H9 (cell line): Measurements from ENCODE around the gene CA9. TPM values are rescaled to one million over a fixed set of nuclear protein-coding genes. Genes with fewer than 3 reads are reported as not detected.

Experiments
- DNase-seq: peaks from one replicate; pipeline ENCODE4 v3.0.0-alpha.2; 2017
- H2AFZ ChIP-seq: one replicate; pipeline ENCODE4 v1.6.1; 2013; ENCODE audit warnings: mild to moderate bottlenecking, low read length, control low read depth, moderate library complexity
- H2AK5ac ChIP-seq: 2 replicates; pipeline ENCODE4 v1.6.1; 2013; ENCODE audit warnings: low read length, control low read depth, mixed read lengths; ENCODE audit not compliant: insufficient read length
- H2BK120ac ChIP-seq: one replicate; pipeline ENCODE4 v1.6.1; 2013; ENCODE audit warnings: low read depth, mild to moderate bottlenecking, low read length, control low read depth, inconsistent platforms; ENCODE audit not compliant: poor library complexity, severe bottlenecking
- H2BK12ac ChIP-seq: 2 replicates; pipeline ENCODE4 v1.6.1; 2013; ENCODE audit warnings: low read length, control low read depth, mixed read lengths, low read depth; ENCODE audit not compliant: insufficient read length
- H2BK15ac ChIP-seq: 2 replicates; pipeline ENCODE4 v1.6.1; 2013; ENCODE audit warnings: low read depth, low read length, control low read depth
- H2BK20ac ChIP-seq: one replicate; pipeline ENCODE4 v1.6.1; 2013; ENCODE audit warnings: low read depth, mild to moderate bottlenecking, low read length, control low read depth, inconsistent platforms; ENCODE audit not compliant: poor library complexity, severe bottlenecking
- H2BK5ac ChIP-seq: 2 replicates; pipeline ENCODE4 v1.6.1; 2013; ENCODE audit warnings: low read length, control low read depth, mixed read lengths; ENCODE audit not compliant: insufficient read length
- H3K14ac ChIP-seq: 2 replicates; pipeline ENCODE4 v1.6.1; 2013; ENCODE audit warnings: low read length, control low read depth; ENCODE audit not compliant: insufficient read depth
- H3K18ac ChIP-seq: 2 replicates; pipeline ENCODE4 v1.6.1; 2013; ENCODE audit warnings: low read depth, mild to moderate bottlenecking, mixed read lengths, low read length, control low read depth; ENCODE audit not compliant: insufficient read length
- H3K23ac ChIP-seq: 2 replicates; pipeline ENCODE4 v1.6.1; 2013; ENCODE audit warnings: low read length, control low read depth, mixed read lengths, low read depth; ENCODE audit not compliant: insufficient read length
- H3K23me2 ChIP-seq: 2 replicates; pipeline ENCODE4 v1.6.1; 2013; ENCODE audit warnings: low read depth, mild to moderate bottlenecking, mixed read lengths, low read length, control low read depth; ENCODE audit not compliant: insufficient read length, poor library complexity, severe bottlenecking
- H3K27ac ChIP-seq: 2 replicates; pipeline ENCODE4 v1.5.1; 2013; ENCODE audit warnings: low read length, control low read depth, mixed read lengths, low read depth; ENCODE audit not compliant: insufficient read length
- H3K27me3 ChIP-seq: 2 replicates; pipeline ENCODE4 v1.6.1; 2013; ENCODE audit warnings: low read length, control low read depth, inconsistent platforms; ENCODE audit not compliant: insufficient read depth
- H3K4ac ChIP-seq: 2 replicates; pipeline ENCODE4 v1.6.1; 2013; ENCODE audit warnings: low read depth, mild to moderate bottlenecking, control low read depth, inconsistent platforms, low read length, moderate library complexity
- H3K4me1 ChIP-seq: 2 replicates; pipeline ENCODE4 v1.6.1; 2013; ENCODE audit warnings: low read length, control low read depth, inconsistent platforms; ENCODE audit not compliant: insufficient read depth
- H3K4me2 ChIP-seq: 2 replicates; pipeline ENCODE4 v1.6.1; 2013; ENCODE audit warnings: low read length, control low read depth, mixed read lengths; ENCODE audit not compliant: insufficient read length, insufficient read depth
- H3K56ac ChIP-seq: 2 replicates; pipeline ENCODE4 v1.6.1; 2013; ENCODE audit warnings: low read depth, mild to moderate bottlenecking, mixed read lengths, low read length, control low read depth; ENCODE audit not compliant: insufficient read length
- H3K79me1 ChIP-seq: 2 replicates; pipeline ENCODE4 v1.6.1; 2013; ENCODE audit warnings: low read depth, mild to moderate bottlenecking, moderate library complexity, low read length, control low read depth, inconsistent platforms; ENCODE audit not compliant: insufficient read depth, poor library complexity, severe bottlenecking
- H3K79me2 ChIP-seq: 2 replicates; pipeline ENCODE4 v1.6.1; 2013; ENCODE audit warnings: low read length, control low read depth, inconsistent platforms; ENCODE audit not compliant: insufficient read depth
- H3K9ac ChIP-seq: 2 replicates; pipeline ENCODE4 v1.6.1; 2013; ENCODE audit warnings: low read length, control low read depth, mixed read lengths; ENCODE audit not compliant: insufficient read length; ENCODE audit errors: extremely low read depth
- H3K9me3 ChIP-seq: one replicate; pipeline ENCODE4 v1.6.1; 2013; ENCODE audit warnings: low read depth, low read length, inconsistent platforms; ENCODE audit not compliant: control insufficient read depth
- H3T11ph ChIP-seq: one replicate; pipeline ENCODE4 v1.6.1; 2013; ENCODE audit warnings: mild to moderate bottlenecking, low read length, control low read depth, inconsistent platforms
- H4K20me1 ChIP-seq: one replicate; pipeline ENCODE4 v1.6.1; 2013; ENCODE audit not compliant: control insufficient read depth, insufficient read length, insufficient read depth
- H4K5ac ChIP-seq: 2 replicates; pipeline ENCODE4 v1.6.1; 2013; ENCODE audit warnings: low read depth, mild to moderate bottlenecking, mixed read lengths, low read length, control low read depth; ENCODE audit not compliant: insufficient read length
- H4K8ac ChIP-seq: replicated peaks from 2 replicates; pipeline ENCODE4 v1.6.1; 2013; ENCODE audit warnings: low read length, control low read depth, mixed read lengths, low read depth; ENCODE audit not compliant: insufficient read length
- H4K91ac ChIP-seq: 2 replicates; pipeline ENCODE4 v1.6.1; 2013; ENCODE audit warnings: low read depth, mild to moderate bottlenecking, moderate library complexity, mixed read lengths, low read length, control low read depth; ENCODE audit not compliant: insufficient read length
- H3K27ac Mint-ChIP-seq, 3 experiments: 2 replicates in 2 of 3; 3 replicates in 1 of 3; pipeline ENCODE4 v1.8.0; 2020 to 2021; ENCODE audit warnings: mixed read lengths in 3 of 3, mild to moderate bottlenecking in 1 of 3, moderate library complexity in 1 of 3
- H3K27me3 Mint-ChIP-seq: 2 replicates; pipeline ENCODE4 v1.8.0; 2021; ENCODE audit warnings: low read depth, mild to moderate bottlenecking, moderate library complexity, mixed read lengths
- H3K36me3 Mint-ChIP-seq, 3 experiments: 2 replicates in 2 of 3; 3 replicates in 1 of 3; pipeline ENCODE4 v1.8.0; 2020 to 2021; ENCODE audit warnings: low read depth in 3 of 3, mixed read lengths in 3 of 3; ENCODE audit not compliant: insufficient read depth in 1 of 3
- H3K4me1 Mint-ChIP-seq, 2 experiments: 2 replicates each; pipeline ENCODE4 v1.8.0; 2020; ENCODE audit warnings: mixed read lengths in 2 of 2
- H3K4me3 Mint-ChIP-seq, 2 experiments: 2 replicates in 1 of 2; 3 replicates in 1 of 2; pipeline ENCODE4 v1.8.0; 2020 to 2021; ENCODE audit warnings: mild to moderate bottlenecking in 2 of 2, mixed read lengths in 2 of 2, moderate library complexity in 1 of 2
- H3K9me3 Mint-ChIP-seq, 2 experiments: 2 replicates in 1 of 2; 3 replicates in 1 of 2; pipeline ENCODE4 v1.8.0; 2020; ENCODE audit warnings: mild to moderate bottlenecking in 2 of 2, mixed read lengths in 2 of 2, moderate library complexity in 1 of 2
- WGBS: extraction: QIAGEN DNeasy Blood & Tissue Kit; methylation state at CpG from one replicate; pipeline ENCODE4 v1.1.7; 2013; ENCODE audit warnings: missing lambda C conversion rate, low lambda C conversion rate, mixed read lengths; ENCODE audit not compliant: insufficient read length; ENCODE audit errors: extremely low coverage; 5-methylcytosine and 5-hydroxymethylcytosine counted together
- total RNA-seq: library from RNA; stranded (reverse); gene quantifications from 2 replicates; pipeline ENCODE4 v1.2.1, GENCODE V29; 2021
- TF ChIP-seq, protein P1 (sequence below): fragments of 200-600 bp; sonication (generic); conservative IDR thresholded peaks from 3 replicates; pipeline ENCODE4 v1.8.0; 2021; ENCODE audit warnings: antibody characterized with exemption, mild to moderate bottlenecking

CA9 gene
- total RNA-seq, 1 experiment from 2014 or later, result 0.94 TPM

DNA sequence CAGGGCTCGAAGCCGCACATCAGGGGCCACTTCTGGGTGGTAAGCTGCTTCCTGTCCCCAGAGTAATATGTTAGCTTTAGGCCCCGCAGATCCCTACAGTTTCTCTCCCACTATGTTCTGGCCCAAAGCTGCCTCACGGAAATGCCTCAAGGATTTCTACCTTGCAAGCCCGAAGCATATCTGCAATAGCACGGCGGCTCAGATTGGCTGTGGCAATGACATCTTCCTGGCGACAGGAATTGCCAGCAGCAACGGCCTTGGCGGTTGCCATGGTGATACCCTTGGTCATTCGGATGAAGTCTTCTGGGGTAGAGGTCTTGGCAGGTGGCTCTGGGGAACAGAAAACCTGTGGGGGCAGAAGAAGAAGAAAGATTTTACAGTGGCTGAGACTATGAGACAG lies 26.3 kb downstream of the CA9 start:
- Histone ChIP-seq H2BK12ac (no peak overlapping the region), H3K27ac (no peak overlapping the region), H2BK20ac (no peak overlapping the region), H3K9ac (no peak overlapping the region), H3K27me3 (no peaks in the 10 kb centered on the region), H3K4me1 (no peaks in the 10 kb centered on the region), H2AK5ac (no peak overlapping the region), H3K79me2 (no peaks in the 10 kb centered on the region), H4K91ac (no peak overlapping the region), H2BK120ac (no peak overlapping the region), H3K79me1 (no peaks in the 10 kb centered on the region), H2AFZ (no peak overlapping the region), H3K14ac (no peak overlapping the region), H3K4me2 (no peak overlapping the region), H3K23ac (no peak overlapping the region), H2BK5ac (no peak overlapping the region), H4K20me1 (no peaks in the 10 kb centered on the region), H4K8ac (no peak overlapping the region), H3K56ac (no peak overlapping the region), H3K4ac (no peak overlapping the region), H3K23me2 (no peaks in the 10 kb centered on the region), H3K9me3 (no peaks in the 10 kb centered on the region), H3T11ph (no peak overlapping the region), H4K5ac (no peak overlapping the region), H3K18ac (no peak overlapping the region), H2BK15ac (no peak overlapping the region)
- Mint-ChIP-seq H3K4me3 (no peak overlapping the region), H3K27me3 (no peaks in the 10 kb centered on the region), H3K27ac (no peak overlapping the region), H3K4me1 (no peaks in the 10 kb centered on the region; a peak in 1 of 4 replicates), H3K36me3 (peaks cover 2 to 27% (median 17%) of the 10 kb centered on the region in 3 experiments), H3K9me3 (no peaks in the 10 kb centered on the region)
- WGBS, result no CpG with 5 or more reads among the region's 11 CpGs
- TF ChIP-seq, protein P1, sequence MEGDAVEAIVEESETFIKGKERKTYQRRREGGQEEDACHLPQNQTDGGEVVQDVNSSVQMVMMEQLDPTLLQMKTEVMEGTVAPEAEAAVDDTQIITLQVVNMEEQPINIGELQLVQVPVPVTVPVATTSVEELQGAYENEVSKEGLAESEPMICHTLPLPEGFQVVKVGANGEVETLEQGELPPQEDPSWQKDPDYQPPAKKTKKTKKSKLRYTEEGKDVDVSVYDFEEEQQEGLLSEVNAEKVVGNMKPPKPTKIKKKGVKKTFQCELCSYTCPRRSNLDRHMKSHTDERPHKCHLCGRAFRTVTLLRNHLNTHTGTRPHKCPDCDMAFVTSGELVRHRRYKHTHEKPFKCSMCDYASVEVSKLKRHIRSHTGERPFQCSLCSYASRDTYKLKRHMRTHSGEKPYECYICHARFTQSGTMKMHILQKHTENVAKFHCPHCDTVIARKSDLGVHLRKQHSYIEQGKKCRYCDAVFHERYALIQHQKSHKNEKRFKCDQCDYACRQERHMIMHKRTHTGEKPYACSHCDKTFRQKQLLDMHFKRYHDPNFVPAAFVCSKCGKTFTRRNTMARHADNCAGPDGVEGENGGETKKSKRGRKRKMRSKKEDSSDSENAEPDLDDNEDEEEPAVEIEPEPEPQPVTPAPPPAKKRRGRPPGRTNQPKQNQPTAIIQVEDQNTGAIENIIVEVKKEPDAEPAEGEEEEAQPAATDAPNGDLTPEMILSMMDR, result no peak
- DNase-seq, result no peak
